Measurements from ENCODE around the gene AZIN2.
"Not testable (repeated sequence)": the region's sequence is repeated elsewhere in the genome, so short reads cannot be mapped to it uniquely, and the experiment has no call there.

AZIN2 gene

GRCh38 chr1:33080885-33081553 is at the start of gene AZIN2:
Gene AZIN2 (plus strand): TSS chr1:33081153. CDS start chr1:33082250, 1,097 bp downstream.
- peak; percentile 68 for DNase-seq (ENCODE audit: low read depth)

- no peak for DNase-seq (ENCODE audit: low read depth)
Measured at GRCh38 chr1:33031506-33031905, 49.4 kb upstream of the AZIN2 start.

DNA sequence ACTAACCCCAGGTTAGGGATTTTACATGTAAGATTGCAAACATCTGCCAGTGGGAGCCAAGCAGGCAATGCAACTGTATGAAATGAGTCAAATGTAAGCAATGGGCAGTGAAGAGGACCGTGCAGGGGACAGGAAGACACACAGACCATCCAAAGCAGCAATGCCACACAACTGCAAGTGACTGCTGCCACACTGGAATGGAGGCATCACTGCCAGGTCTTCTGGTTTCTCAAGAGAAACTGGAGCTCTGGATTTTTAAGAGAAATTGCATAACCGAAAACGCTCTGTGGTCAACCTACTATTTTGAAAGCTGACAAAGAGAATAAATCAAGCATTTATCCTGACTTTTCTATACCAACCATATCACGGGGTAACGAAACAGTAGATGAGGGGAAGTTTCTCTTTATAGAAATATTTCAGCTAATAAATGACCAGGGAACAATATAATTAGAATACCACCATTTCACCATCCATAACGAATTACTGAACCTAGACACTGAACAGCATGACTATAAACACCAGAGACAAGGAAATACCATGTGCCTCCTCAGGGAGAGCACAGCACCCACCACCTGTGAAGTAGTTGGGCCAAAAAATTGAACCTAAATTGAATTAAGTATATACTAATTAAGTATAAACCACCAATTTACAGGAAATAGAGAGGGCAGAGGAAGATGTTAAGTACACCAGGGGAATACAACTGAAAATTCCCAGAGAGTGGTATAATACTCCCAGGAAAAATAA is 48.7 kb upstream of the AZIN2 start:
- no peak for DNase-seq (ENCODE audit: low read depth)

GRCh38 chr1:33036051-33036525 is 44.9 kb upstream of the AZIN2 start:
- no peak for DNase-seq (ENCODE audit: low read depth)

DNA sequence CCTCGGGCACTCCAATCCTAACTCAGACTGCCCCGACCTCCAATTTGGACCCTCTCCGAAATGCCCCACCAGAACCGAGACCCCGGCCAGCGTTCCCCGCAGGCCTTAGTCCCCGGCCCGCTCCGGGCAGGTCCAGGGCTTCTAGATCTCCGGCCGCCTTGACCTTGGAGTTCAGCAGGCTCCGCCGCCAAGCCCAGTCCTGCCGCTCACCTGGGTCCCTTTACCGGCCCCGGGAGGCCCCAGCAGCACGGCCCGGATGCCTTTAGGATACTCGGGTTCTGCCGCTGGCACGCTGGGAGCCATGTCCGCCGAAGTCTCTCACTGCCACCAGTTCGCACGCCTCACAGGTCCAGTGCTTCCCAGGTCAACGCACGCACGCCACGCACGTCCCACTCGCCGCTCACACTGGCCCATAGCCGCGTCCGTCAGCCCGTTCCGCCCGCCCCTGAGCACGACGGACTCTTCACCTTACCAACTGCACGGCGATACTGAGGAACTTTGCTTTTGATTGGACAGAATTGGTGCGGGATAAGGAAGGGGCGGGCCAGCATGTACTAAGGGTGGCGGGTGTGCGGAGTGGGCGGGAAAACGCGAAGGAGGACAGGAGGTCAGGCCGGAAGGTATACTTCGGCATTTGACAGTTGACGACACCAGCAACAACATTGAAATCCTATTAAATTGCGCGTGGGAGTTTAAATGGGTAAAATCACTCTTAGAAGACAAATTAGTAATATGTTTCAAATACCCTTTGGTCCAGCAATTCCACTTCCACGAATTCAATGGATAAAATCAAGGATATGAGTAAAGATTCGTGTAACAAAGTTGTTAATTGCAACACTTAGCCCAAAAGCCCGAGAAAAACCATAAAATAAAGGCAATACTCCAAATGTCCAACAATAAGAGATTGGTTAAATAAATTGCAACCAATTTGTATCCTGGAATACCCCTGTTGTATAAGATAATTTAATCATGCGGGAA is 44.1 kb upstream of the AZIN2 start, which contains the start of gene AK2:
TSS of gene AK2 (minus strand) at position 358 of the 978 bp plus-strand sequence. CDS start at position 303, 55 bp downstream.
- peak; percentile 92 for DNase-seq (ENCODE audit: low read depth)

GRCh38 chr1:33039840-33040239 is 41.1 kb upstream of the AZIN2 start:
- DNase-seq (ENCODE audit: low read depth) = no peak

- DNase-seq (ENCODE audit: low read depth) = no peak
Measured at GRCh38 chr1:33041026-33041425, 39.9 kb upstream of the AZIN2 start.

GRCh38 chr1:33042831-33043230 is 38.1 kb upstream of the AZIN2 start:
- DNase-seq (ENCODE audit: low read depth) = no peak

DNA sequence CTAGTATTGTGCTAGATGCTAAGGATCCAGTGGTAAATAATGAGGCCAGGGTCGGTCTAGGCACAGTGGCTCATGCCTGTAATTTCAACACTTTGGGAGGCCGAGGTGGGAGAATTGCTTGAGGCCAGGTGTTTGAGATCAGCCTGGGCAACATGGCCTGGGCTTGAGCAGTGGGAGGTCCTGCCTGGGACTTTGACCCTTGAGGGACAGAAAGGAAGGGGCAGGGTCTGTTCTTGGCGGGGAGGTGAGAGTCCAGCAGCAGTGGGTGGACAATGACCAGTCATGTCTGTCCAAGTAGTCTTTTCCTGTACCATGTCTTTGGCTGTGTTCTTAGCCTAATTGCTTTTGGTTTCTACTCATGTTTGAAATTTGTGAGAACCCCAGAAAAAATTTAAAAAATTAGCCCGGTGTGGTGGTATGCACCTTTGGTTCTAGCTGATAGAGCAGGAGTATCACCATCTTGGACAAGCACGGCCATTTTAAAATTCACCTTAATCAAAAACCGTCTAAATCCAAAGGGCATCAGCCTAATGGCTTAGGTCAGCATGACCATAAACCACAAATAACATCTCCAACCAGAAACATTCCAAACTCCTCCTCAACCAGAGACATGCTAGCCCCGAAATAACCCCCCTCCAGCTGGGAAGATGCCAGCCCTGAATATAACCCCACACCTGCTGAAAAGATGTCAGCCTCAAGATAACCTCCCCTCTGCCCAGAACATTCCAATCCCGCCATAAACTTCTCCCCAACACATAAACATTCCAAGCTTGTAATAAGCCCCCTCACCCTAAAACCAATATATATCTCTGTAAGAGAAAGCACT is 37.5 kb upstream of the AZIN2 start:
- DNase-seq (ENCODE audit: low read depth) = no peak

- no peak for DNase-seq (ENCODE audit: low read depth)
Measured at GRCh38 chr1:33045246-33045645, 35.7 kb upstream of the AZIN2 start.

DNA sequence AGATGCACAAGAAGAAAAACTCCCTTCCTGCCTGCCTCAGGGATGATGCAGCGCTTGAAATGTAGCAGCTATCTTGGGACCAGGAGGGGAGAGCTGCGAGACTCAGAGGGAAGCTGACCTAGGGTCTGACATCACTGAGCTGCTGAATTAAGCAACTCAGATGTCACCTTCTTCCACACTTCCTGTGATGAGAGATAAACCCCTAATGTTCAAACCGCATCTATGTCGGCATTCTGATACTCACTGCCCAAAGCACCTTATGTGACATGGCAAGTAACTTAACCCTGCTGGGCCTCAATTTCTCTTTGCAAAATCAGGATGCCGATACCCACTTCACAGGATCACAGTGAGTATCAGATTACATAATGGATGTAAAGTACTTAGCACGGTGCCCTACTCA is 35.1 kb upstream of the AZIN2 start:
- DNase-seq (ENCODE audit: low read depth) = no peak

- not testable (repeated sequence) for DNase-seq (ENCODE audit: low read depth)
Measured at GRCh38 chr1:33046234-33046633, 34.7 kb upstream of the AZIN2 start.

DNA sequence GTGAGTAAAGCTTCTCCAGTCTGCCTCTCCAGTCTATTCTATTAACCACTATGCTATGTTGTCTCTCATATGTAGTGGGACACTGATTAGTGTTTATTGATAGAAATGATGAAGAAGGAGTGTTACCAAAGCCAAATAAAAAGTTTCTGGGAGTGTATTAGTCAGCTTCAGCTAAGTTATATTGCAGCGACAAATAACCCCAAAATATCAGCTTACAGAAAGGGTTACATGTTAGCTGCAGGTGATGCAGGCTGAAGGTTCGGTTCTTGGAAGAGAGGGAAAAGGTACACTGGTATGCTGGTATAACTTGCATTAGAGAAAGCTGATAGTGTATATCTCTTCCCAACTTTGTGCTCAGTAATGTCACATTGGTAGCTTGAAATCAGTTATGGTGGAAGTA is 33.7 kb upstream of the AZIN2 start:
- DNase-seq (ENCODE audit: low read depth) = no peak

GRCh38 chr1:33047839-33048305 is 33.1 kb upstream of the AZIN2 start:
- DNase-seq (ENCODE audit: low read depth) = no peak

- no peak for DNase-seq (ENCODE audit: low read depth)
Measured at GRCh38 chr1:33048426-33048825, 32.5 kb upstream of the AZIN2 start.

- no peak for DNase-seq (ENCODE audit: low read depth)
Measured at GRCh38 chr1:33049371-33049770, 31.6 kb upstream of the AZIN2 start.

DNA sequence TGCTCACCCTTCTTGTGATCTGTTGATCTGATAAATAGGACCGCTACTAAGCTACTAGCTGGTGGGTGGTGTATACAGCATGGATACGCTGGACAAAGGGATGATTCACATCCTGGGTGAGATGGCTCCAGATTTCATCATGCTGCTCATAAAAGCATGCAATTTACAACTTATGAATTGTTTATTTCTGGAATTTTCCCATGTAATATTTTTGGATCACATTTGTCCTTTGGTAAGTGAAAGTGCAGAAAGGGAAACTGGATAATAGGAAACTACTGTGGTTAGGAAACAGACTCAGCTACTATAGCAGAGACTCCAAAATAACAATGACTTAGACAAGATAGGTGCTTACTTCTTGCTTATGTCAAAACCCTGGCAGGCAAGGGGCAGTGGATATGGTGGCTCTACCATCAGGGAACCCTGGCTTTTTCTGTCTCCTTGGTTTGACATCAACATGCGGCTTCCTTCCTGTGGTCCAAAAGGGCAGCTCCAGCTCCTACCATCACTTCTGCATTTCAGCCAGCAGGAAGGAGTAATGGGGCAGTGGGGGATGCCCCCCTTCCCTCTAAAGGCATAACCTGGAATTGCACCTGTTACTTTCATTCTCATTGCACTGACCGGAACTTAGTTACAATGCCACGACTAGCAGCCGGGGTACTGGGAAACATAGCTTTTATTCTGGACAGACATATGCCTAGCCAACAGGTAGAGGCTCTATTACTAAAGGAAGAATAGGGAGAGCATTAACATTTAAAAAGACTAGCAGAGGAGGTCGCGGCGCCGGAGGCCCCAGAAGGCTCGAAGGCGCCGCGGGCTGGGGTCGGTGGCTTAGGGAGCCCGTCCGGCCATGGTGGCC is 30.5 kb upstream of the AZIN2 start:
- DNase-seq (ENCODE audit: low read depth) = peak; percentile 90

- no peak for DNase-seq (ENCODE audit: low read depth)
Measured at GRCh38 chr1:33055210-33056008, 25.5 kb upstream of the AZIN2 start.

DNA sequence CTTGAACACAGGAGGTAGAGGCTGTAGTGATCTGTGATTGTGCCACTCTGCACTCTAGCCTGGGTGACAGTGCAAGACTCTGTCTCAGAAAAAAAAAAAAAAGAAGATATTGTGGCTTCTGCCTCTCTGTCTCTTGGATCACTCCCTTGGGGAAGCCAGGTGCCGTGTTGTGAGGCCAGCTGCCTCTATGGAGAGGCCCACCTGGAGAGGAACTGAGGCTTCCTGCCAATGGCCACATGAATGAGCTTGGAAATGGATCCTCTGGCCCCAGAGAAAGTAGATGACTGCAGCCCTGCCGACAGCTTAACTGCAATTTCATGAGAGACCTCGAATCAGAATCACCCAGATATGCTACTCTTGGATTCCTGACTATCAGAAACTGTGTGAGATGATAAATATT is 24.5 kb upstream of the AZIN2 start:
- DNase-seq (ENCODE audit: low read depth) = no peak

Measured in GM04503 (cell line).